ENCODE data around the gene MYT1.
"Not testable (repeated sequence)": the region's sequence is repeated elsewhere in the genome, so short reads cannot be mapped to it uniquely, and the experiment has no call there.

The MYT1 gene

GRCh38 chr20:64164123-64164836 is at the start of gene MYT1:
MYT1 (plus strand) TSS chr20:64164452; CDS start chr20:64198862, 34,410 bp downstream.
- TF ChIP-seq CTCF (IDR thresholded peaks at IDR 0.05; ENCODE audit: insufficient read depth, missing control alignments), result no peak
- DNase-seq (ENCODE audit: insufficient read length, low spot score), result no peak
- FAIRE-seq, result peak; percentile 95

DNA sequence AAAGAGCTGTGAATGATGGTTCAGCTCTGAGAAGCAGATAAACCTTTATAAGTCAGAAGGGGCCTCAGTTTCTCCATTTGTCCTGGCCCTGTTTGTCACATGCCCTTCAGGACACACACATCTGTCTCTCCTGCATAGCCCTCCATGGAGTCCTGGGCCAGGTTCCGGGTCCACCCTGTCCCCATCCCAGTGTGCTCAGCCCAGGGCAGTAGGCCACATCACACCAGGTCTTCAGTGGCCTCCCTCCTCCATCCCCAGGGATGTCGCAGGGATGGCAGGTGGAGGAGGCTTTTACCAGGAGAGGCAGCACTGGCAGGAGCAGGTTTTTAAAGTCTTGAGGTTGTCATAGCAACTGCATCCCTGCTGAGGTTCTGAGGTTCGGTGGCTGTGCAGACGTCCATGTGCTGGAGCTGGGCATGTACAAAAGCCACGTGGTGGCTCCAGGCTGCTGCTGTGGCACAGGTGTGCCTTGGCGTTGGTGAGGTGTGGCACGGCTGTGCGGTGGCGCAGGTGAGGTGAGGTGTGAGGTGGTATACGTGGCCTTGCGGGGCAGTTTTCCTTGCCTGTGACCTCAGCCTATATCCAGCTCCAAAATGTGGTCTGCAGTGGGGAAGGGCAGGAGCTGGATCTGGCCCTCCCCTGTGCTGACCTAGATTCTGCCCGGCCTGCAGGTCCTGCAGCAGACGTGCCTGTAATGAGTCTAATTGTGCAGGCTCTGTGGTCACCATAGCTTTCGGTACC is 48.9 kb upstream of the MYT1 start:
- TF ChIP-seq CTCF (IDR thresholded peaks at IDR 0.05; ENCODE audit: insufficient read depth, missing control alignments), result no peak
- DNase-seq (ENCODE audit: insufficient read length, low spot score) (no peak), FAIRE-seq (no peak)

DNA sequence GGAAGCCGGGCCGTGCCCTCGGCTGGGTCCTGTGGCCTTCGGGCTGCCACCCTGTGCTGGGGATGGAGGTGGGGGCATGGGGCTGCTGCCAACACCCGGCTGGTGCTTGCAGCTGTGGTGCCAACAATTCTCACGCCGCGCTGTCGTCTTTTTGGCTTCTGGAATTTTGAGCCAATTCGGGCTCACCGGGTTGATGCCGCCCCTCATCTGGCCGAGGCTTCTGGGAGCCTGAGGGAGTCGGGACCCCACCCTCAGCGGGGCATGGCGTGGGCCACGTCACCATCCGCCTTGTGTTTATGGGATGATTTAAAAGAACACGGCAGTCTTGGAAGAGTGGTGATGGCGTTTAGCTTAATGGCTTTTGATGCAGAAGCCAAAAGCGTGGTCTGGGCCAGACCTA is 48.2 kb upstream of the MYT1 start:
- no peak for TF ChIP-seq CTCF (IDR thresholded peaks at IDR 0.05; ENCODE audit: insufficient read depth, missing control alignments)
- FAIRE-seq (no peak), DNase-seq (ENCODE audit: insufficient read length, low spot score) (no peak)

DNA sequence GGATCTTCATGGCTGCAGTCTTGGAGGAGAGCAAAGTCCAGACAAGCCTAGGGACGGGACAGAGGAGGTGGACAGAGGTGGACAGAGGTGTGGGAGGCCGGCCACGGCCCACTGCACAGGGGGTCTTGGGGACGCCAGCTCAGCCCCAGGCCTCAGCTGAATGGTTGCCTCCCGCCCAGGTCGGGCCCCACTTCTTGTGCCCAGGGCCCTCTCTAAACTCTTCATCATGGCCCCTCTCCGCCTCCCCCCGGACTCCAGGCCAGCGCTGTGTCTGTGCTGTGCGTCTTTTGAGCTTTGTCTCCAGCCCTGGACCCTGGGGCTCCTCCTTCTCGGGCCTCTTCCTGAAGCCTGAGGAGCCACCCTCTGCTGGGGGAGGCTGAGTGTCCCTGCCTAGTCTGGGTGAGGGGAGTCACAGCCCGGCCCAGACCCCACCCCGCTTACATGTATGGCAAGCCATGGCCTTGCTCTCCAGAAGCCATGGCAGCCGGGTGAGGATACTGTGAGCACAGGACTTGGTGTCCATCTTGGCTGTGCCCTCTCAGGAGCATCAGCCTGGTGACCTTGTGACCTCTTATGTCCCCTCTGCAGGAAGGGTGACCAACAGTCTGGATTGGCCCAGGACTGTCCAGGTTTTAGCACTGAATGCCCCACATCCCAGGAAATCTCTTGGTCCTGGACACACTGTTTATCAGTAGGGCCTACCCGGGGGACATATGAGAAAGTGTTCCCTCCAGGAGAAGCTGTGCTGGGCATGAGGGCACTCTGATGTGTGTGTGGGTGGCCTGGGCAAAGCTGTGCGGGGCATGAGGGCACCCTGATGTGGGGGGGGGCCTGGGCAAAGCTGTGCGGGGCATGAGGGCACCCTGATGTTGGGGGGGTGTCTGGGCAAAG is 47.5 kb upstream of the MYT1 start:
- TF ChIP-seq CTCF (IDR thresholded peaks at IDR 0.05; ENCODE audit: insufficient read depth, missing control alignments), result no peak
- no peak for DNase-seq (ENCODE audit: insufficient read length, low spot score)
- no peak for FAIRE-seq

DNA sequence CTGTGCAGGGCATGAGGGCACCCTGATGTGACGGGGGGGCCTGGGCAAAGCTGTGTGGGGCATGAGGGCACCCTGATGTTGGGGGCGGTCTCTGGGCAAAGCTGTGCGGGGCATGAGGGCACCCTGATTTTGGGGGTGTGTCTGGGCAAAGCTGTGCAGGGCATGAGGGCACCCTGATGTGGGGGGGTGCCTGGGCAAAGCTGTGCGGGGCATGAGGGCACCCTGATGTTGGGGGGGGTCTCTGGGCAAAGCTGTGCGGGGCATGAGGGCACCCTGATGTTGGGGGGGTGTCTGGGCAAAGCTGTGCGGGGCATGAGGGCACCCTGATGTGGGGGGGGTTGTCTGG is 46.8 kb upstream of the MYT1 start:
- DNase-seq (ENCODE audit: insufficient read length, low spot score); FAIRE-seq: not testable (repeated sequence)

DNA sequence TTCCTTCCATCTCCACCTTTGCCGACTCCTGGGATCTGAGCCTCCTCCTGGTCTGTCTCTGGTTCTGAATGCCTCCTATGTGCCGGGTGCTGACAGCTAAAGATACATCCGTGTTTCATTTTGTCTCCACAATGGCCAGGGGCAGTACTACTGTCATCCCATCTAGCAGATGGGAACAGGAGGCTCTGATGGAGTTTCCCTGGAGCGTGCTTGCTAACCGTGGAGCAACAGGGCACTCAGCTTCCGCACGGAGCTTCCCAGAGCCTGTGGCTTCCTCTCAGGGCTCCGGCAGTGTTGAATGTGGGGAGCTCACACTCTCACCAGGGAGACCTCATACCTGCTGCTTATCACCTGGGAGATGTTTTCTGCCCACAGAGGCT is 45.0 kb upstream of the MYT1 start:
- no peak for TF ChIP-seq CTCF (IDR thresholded peaks at IDR 0.05; ENCODE audit: insufficient read depth, missing control alignments)
- no peak for FAIRE-seq
- DNase-seq (ENCODE audit: insufficient read length, low spot score), result no peak

DNA sequence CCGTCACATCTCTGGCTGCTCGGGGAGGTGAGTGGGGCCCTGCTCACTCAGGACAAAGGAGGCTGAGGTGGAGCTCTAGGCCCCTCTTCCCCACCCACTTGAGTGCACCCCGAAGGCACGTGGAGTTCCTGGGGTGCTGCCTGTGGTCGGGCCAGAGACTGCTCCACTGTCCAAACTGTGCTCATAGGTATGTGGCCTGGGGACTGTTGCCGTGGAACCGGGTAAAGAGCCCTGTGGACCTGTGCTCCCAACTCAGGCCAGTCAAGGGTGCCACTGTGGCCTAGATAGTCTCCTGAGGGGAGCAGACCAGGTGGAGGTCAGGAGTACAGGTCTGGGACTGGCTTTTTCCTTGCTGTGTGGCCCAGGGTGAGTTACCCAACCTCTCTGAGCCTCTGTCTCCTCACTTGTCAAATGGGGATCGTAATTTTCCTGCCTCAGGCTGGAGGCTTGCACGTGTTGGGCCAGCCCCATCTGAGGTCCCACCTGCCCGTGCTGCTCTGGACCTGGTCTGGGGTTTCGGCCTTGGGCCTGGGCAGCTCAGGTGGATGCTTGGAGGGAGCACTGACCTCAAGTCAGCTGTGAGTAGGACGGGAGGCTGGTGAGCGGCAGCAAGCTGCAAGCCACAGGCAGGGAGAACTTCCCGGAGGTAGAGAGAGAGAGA is 44.4 kb upstream of the MYT1 start:
- TF ChIP-seq CTCF (IDR thresholded peaks at IDR 0.05; ENCODE audit: insufficient read depth, missing control alignments), result no peak
- DNase-seq (ENCODE audit: insufficient read length, low spot score), result no peak
- FAIRE-seq, result no peak
